ENCODE data around the gene GPC6. TPM values are rescaled to one million over a fixed set of nuclear protein-coding genes. Genes with fewer than 3 reads are reported as not detected.

The GPC6 gene
- total and polyA plus RNA-seq, 9 of the 15 experiments (the other 6 are each of a cell fraction or from before 2014, with no cell fraction given): under 0.01 to 0.20 (median 0.01) TPM; not detected in 4

DNA sequence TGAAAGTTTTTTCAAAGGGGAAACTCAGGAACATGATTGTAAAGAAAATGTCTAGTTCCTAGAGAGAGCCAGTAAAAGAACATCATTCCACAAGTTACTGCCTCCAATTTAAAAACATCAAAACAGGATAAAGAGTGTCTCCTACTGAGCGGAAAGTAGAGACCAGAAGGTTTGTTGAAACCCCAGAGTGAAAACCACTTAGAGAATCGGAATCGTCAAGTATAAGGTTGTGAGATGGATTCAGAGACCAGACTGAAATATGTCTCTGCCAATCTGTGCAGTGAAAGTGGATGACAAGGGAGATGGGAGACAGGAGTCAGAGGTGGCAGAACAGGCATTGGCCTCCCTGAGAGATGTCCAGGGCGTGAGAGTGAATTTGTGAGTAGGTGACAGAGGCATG lies 133.4 kb downstream of the GPC6 start:
- no peak overlapping the region for H3K27ac ChIP-seq (ENCODE audit: extremely low read depth, low read depth, low read length)
- FAIRE-seq (no peak), ATAC-seq (0 out of 3 replicates have a peak, but pooled peaks have one; percentile 10), DNase-seq (ENCODE audit: extremely low read depth in 1 of 4, low spot score in 3 of 4) (peak; percentile 6 to 41 (median 35))
- no peak overlapping the region for H3K9ac ChIP-seq (ENCODE audit: insufficient read depth in 1 of 2, low read depth in 2 of 2, low read length in 2 of 2)
- no peak overlapping the region for H2AFZ ChIP-seq (ENCODE audit: low read depth, low read length)
- ChIA-PET CTCF (ENCODE audit: low intra/inter-chr PET ratio) (no interaction called here), POLR2A (no interaction called here)
- no peaks in the 10 kb centered on the region for H3K4me1 ChIP-seq (replicated peaks in 1 of 2; ENCODE audit: control insufficient read depth in 2 of 2, insufficient read depth in 2 of 2, low read length in 2 of 2)
- no TSS peak for BruUV-seq (replicated peaks)
- in situ Hi-C loops (cut with MboI): no loop called here
- 0 out of 5 replicates have a peak, but pooled peaks cover 0 to 4% of the 10 kb centered on the region in 2 experiments for H3K27me3 ChIP-seq (ENCODE audit: control insufficient read depth in 2 of 2, insufficient read depth in 2 of 2, low read length in 2 of 2)
- no peaks in the 10 kb centered on the region for H4K20me1 ChIP-seq (replicated peaks; ENCODE audit: control insufficient read depth, insufficient read depth, low read length)
- H3K9me1 ChIP-seq (ENCODE audit: control insufficient read depth, insufficient read depth, low read length): no peaks in the 10 kb centered on the region
- no peak overlapping the region for H3K4me3 ChIP-seq
- 12% methylated on average over 4 of the region's 4 CpGs for WGBS (ENCODE audit: insufficient coverage, low coverage, missing lambda C conversion rate)
- intact Hi-C loops (cut with micrococcal nuclease): no loop called here
- no peak overlapping the region for H3K4me2 ChIP-seq (ENCODE audit: insufficient read depth, low read length)
- H3K36me3 ChIP-seq (ENCODE audit: control insufficient read depth, insufficient read depth, low read length): no peaks in the 10 kb centered on the region
- H3K9me3 ChIP-seq (replicated peaks; ENCODE audit: control insufficient read depth, insufficient read depth, low read depth, low read length): no peaks in the 10 kb centered on the region
- TF ChIP-seq NR2C1 (IDR thresholded peaks at IDR 0.05) (no peak), NR2C1 (tag; IDR thresholded peaks at IDR 0.05) (no peak), DIDO1 (tag; IDR thresholded peaks at IDR 0.05; ENCODE audit: low read depth) (no peak), IRF2 (CRISPR knock-in tag; IDR thresholded peaks at IDR 0.05) (0 out of 2 replicates have a peak, but pooled peaks have one; percentile 21), RBM17 (IDR thresholded peaks at IDR 0.05; ENCODE audit: borderline replicate concordance, low read depth, low read length) (no peak)
- H3K79me2 ChIP-seq (ENCODE audit: control insufficient read depth, insufficient read depth, low read length): no peaks in the 10 kb centered on the region

DNA sequence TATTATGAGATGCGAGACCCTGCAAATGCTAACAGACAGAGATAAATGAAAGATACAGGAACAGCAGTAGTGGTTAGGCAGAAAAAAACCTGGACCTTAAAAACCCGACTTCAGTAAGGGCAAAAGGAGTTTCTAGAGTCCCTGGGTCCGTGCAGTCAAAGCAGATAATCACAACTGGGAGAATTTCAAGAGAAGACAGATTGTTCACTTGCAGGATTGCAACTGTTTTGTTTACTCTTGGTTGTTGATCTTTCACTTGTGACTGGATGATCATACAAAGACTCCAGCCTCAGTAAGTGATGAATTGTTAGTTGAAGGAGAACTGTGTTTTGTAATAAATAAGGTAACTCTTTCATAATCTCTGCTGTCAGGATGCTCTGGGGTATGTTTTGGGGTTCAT lies 135.1 kb downstream of the GPC6 start:
- CTCF ChIA-PET (ENCODE audit: low intra/inter-chr PET ratio): no interaction called here
- H2AFZ ChIP-seq (ENCODE audit: low read depth, low read length): no peak overlapping the region
- H3K9ac ChIP-seq (ENCODE audit: insufficient read depth in 1 of 2, low read depth in 2 of 2, low read length in 2 of 2): no peak overlapping the region
- ATAC-seq (no peak; the same call in 1 of the 3 replicates), FAIRE-seq (no peak), DNase-seq (ENCODE audit: extremely low read depth in 1 of 4, low spot score in 3 of 4) (peak; percentile 7 to 28 (median 24))
- no peaks in the 10 kb centered on the region for H3K79me2 ChIP-seq (ENCODE audit: control insufficient read depth, insufficient read depth, low read length)
- no peak overlapping the region for H3K4me2 ChIP-seq (ENCODE audit: insufficient read depth, low read length)
- intact Hi-C loops (cut with micrococcal nuclease): no loop called here
- H4K20me1 ChIP-seq (replicated peaks; ENCODE audit: control insufficient read depth, insufficient read depth, low read length): no peaks in the 10 kb centered on the region
- H3K9me1 ChIP-seq (ENCODE audit: control insufficient read depth, insufficient read depth, low read length): no peaks in the 10 kb centered on the region
- BruUV-seq (replicated peaks): no TSS peak
- 3% methylated on average over 3 of the region's 3 CpGs for WGBS (ENCODE audit: insufficient coverage, low coverage, missing lambda C conversion rate)
- no peak overlapping the region for H3K4me3 ChIP-seq
- H3K27ac ChIP-seq (ENCODE audit: extremely low read depth, low read depth, low read length): no peak overlapping the region
- in situ Hi-C loops (cut with MboI): no loop called here
- no peaks in the 10 kb centered on the region for H3K36me3 ChIP-seq (ENCODE audit: control insufficient read depth, insufficient read depth, low read length)
- POLR2A ChIA-PET: no interaction called here
- H3K9me3 ChIP-seq (replicated peaks; ENCODE audit: control insufficient read depth, insufficient read depth, low read depth, low read length): no peaks in the 10 kb centered on the region
- H3K27me3 ChIP-seq (ENCODE audit: control insufficient read depth in 2 of 2, insufficient read depth in 2 of 2, low read length in 2 of 2): 0 out of 5 replicates have a peak, but pooled peaks cover 0 to 4% of the 10 kb centered on the region in 2 experiments
- no peaks in the 10 kb centered on the region for H3K4me1 ChIP-seq (replicated peaks in 1 of 2; ENCODE audit: control insufficient read depth in 2 of 2, insufficient read depth in 2 of 2, low read length in 2 of 2)
- TF ChIP-seq ZBTB40 (IDR thresholded peaks at IDR 0.05): no peak
- TF ChIP-seq ZBTB40 (CRISPR knock-in tag; IDR thresholded peaks at IDR 0.05): no peak
- TF ChIP-seq YBX1 (IDR thresholded peaks at IDR 0.05): no peak
